Caco-2 (cell line): Measurements from ENCODE around the gene MAN1B1. TPM values are rescaled to one million over a fixed set of nuclear protein-coding genes. Genes with fewer than 3 reads are reported as not detected.

Experiments
- BruUV-seq: library from RNA; stranded (reverse); fragments of 400-500 nt; replicated peaks from 2 replicates; lab custom pipeline; 2021; lab: Mats Ljungman, UMichigan
- CTCF ChIA-PET: fragments of 300-600 bp; sonication (Branson Sonifier 250); formaldehyde crosslinking; loops from one replicate; lab custom pipeline; 2022; ENCODE audit warnings: antibody characterized with exemption; lab: Charles Lee
- POLR2A ChIA-PET: fragments of 300-600 bp; sonication (Branson Sonifier 250); formaldehyde crosslinking; loops from one replicate; lab custom pipeline; 2022; ENCODE audit warnings: antibody characterized with exemption; lab: Charles Lee
- DNase-seq, 2 experiments: peaks; one replicate each; pipeline versions ENCODE4 v3.0.0 to v3.0.0-alpha.2; 2020 to 2022
- H3K27me3 ChIP-seq: replicated peaks from 2 replicates; pipeline ENCODE4 v1.6.0; 2011; ENCODE audit warnings: low read length; ENCODE audit not compliant: control insufficient read depth, insufficient read depth
- H3K36me3 ChIP-seq: 2 replicates; pipeline ENCODE4 v1.5.1; 2011; ENCODE audit warnings: low read length; ENCODE audit not compliant: control insufficient read depth, insufficient read depth
- H3K4me1 ChIP-seq: fragments of 250-450 bp; sonication (Bioruptor Pico); 2 replicates; pipeline ENCODE4 v1.5.1; 2020; ENCODE audit warnings: mild to moderate bottlenecking
- H3K4me3 ChIP-seq: 2 replicates; pipeline ENCODE4 v1.5.1; 2011; ENCODE audit warnings: low read depth, mild to moderate bottlenecking, control low read depth, low read length
- H3K9me3 ChIP-seq: fragments of 250-450 bp; sonication (Bioruptor Pico); 2 replicates; pipeline ENCODE4 v1.5.1; 2020; ENCODE audit warnings: mild to moderate bottlenecking, moderate library complexity
- H3K27ac Mint-ChIP-seq: one replicate; pipeline ENCODE4 v1.8.0; 2022; ENCODE audit warnings: mixed read lengths; ENCODE audit not compliant: unreplicated experiment
- H3K27me3 Mint-ChIP-seq: one replicate; pipeline ENCODE4 v1.8.0; 2022; ENCODE audit warnings: mixed read lengths; ENCODE audit not compliant: insufficient read depth, unreplicated experiment
- H3K36me3 Mint-ChIP-seq: one replicate; pipeline ENCODE4 v1.8.0; 2022; ENCODE audit warnings: mild to moderate bottlenecking, mixed read lengths; ENCODE audit not compliant: insufficient read depth, unreplicated experiment
- H3K4me1 Mint-ChIP-seq: one replicate; pipeline ENCODE4 v1.8.0; 2022; ENCODE audit warnings: low read depth, mixed read lengths; ENCODE audit not compliant: unreplicated experiment
- H3K4me3 Mint-ChIP-seq: one replicate; pipeline ENCODE4 v1.8.0; 2022; ENCODE audit warnings: mild to moderate bottlenecking, moderate library complexity, mixed read lengths; ENCODE audit not compliant: unreplicated experiment
- H3K9me3 Mint-ChIP-seq: one replicate; pipeline ENCODE4 v1.8.0; 2022; ENCODE audit warnings: mixed read lengths; ENCODE audit not compliant: unreplicated experiment
- CTCF ChIP-seq, 2 experiments: fragments of 200-600 bp in 1 of 2; IDR thresholded peaks; 1 replicate in 1 of 2; 2 replicates in 1 of 2; pipeline versions ENCODE4 v1.5.1 to v1.8.0; 2011 to 2022; ENCODE audit warnings: antibody characterized with exemption in 1 of 2, control low read depth in 1 of 2, inconsistent platforms in 1 of 2, low read depth in 1 of 2, low read length in 1 of 2, mild to moderate bottlenecking in 1 of 2, moderate library complexity in 1 of 2; ENCODE audit not compliant: insufficient read depth in 1 of 2, severe bottlenecking in 1 of 2, unreplicated experiment in 1 of 2
- intact Hi-C: fragments of 100-400 bp; cut with micrococcal nuclease; formaldehyde crosslinking; loops from one replicate; pipeline ENCODE4 v1.10.0; 2022; ENCODE audit not compliant: unreplicated experiment
- total RNA-seq: library from RNA; stranded (reverse); gene quantifications from 2 replicates; pipeline ENCODE4 v1.2.3, GENCODE V29; 2022

The MAN1B1 gene
- total RNA-seq, 1 experiment from 2014 or later, result 57.7 TPM

- H3K36me3 ChIP-seq, result no peaks in the 10 kb centered on the region
- no peaks in the 10 kb centered on the region for H3K9me3 Mint-ChIP-seq
- intact Hi-C loops, result loop anchor here (1.0 kb wide), 1 partner anchor 38 kb away; the partner anchor contains the start of genes ANAPC2 and SSNA1
- ChIA-PET POLR2A (interaction anchor here (1.3 kb wide), 1 partner anchor 21 kb away, joined by 4 read pairs; no protein-coding TSS in a partner anchor), CTCF (interaction anchor here (0.7 to 1.7 kb wide), 4 partner anchors 22 to 87 kb away, joined by 3 to 9 read pairs (median 6); partner anchors contain the start of gene ANAPC2)
- H3K4me3 Mint-ChIP-seq, result no peak overlapping the region
- DNase-seq, result no peak
- peaks cover 13% of the 10 kb centered on the region for H3K36me3 Mint-ChIP-seq
- no peaks in the 10 kb centered on the region for H3K4me1 Mint-ChIP-seq
- no peaks in the 10 kb centered on the region for H3K9me3 ChIP-seq
- H3K27me3 Mint-ChIP-seq, result peaks cover 8% of the 10 kb centered on the region
- H3K4me1 ChIP-seq, result no peaks in the 10 kb centered on the region
- H3K27me3 ChIP-seq, result no peaks in the 10 kb centered on the region
- no TSS peak for BruUV-seq
- no peak overlapping the region for H3K4me3 ChIP-seq
- no peak overlapping the region for H3K27ac Mint-ChIP-seq
- TF ChIP-seq CTCF (IDR thresholded peaks at IDR 0.05; ENCODE audit: insufficient read depth in 1 of 2, low read depth in 1 of 2, low read length in 1 of 2, severe bottlenecking in 1 of 2, unreplicated experiment in 1 of 2), result no peak
Measured at GRCh38 chr9:137149942-137150616, 63.3 kb downstream of the MAN1B1 start.

GRCh38 chr9:137150617-137151457 is 64.1 kb downstream of the MAN1B1 start:
- ChIA-PET CTCF (interaction anchor here (0.7 to 1.7 kb wide), 5 partner anchors 23 to 86 kb away, joined by 3 to 9 read pairs (median 5); partner anchors contain the start of gene ANAPC2), POLR2A (interaction anchor here (0.6 to 1.3 kb wide), 6 partner anchors 9 to 90 kb away, joined by 4 to 7 read pairs (median 5); partner anchors contain the start of gene MAN1B1)
- Mint-ChIP-seq H3K9me3 (no peaks in the 10 kb centered on the region), H3K36me3 (peaks cover 13% of the 10 kb centered on the region), H3K4me3 (peak overlapping the region; percentile 7), H3K27me3 (peaks cover 8% of the 10 kb centered on the region), H3K4me1 (no peaks in the 10 kb centered on the region), H3K27ac (no peak overlapping the region)
- H3K4me3 ChIP-seq, result no peak overlapping the region
- TF ChIP-seq CTCF (IDR thresholded peaks at IDR 0.05; ENCODE audit: insufficient read depth in 1 of 2, low read depth in 1 of 2, low read length in 1 of 2, severe bottlenecking in 1 of 2, unreplicated experiment in 1 of 2), result no peak
- H3K4me1 ChIP-seq, result no peaks in the 10 kb centered on the region
- H3K9me3 ChIP-seq, result no peaks in the 10 kb centered on the region
- BruUV-seq, result no TSS peak
- DNase-seq, result peak; percentile 74 to 91
- H3K36me3 ChIP-seq, result no peaks in the 10 kb centered on the region
- intact Hi-C loops, result loop anchor here (1.0 kb wide), 1 partner anchor 37 kb away; the partner anchor contains the start of genes ANAPC2 and SSNA1
- no peaks in the 10 kb centered on the region for H3K27me3 ChIP-seq

DNA sequence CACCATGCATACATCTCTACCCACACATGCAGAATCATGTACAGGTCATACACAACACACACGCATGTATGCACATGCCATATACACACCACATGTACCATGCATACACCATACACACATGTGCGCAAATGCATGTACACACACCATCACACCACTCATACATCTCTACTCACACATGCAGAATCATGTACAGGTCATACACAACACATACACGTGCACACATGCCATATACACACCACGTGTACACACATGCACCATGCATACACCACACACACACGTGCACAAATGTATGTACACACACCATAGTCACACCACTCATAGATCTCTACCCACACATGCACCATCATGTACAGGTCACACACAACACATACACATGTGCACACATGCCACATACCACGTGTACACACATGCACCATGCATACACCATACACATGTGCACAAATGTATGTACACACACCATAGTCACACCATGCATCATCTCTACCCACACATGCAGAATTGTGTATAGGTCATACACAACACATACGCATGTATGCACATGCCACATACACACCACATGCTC is 66.1 kb downstream of the MAN1B1 start:
- no peak for TF ChIP-seq CTCF (IDR thresholded peaks at IDR 0.05; ENCODE audit: insufficient read depth in 1 of 2, low read depth in 1 of 2, low read length in 1 of 2, severe bottlenecking in 1 of 2, unreplicated experiment in 1 of 2)
- BruUV-seq, result no TSS peak
- no peaks in the 10 kb centered on the region for H3K27me3 ChIP-seq
- peaks cover under 1% of the 10 kb centered on the region for H3K27me3 Mint-ChIP-seq
- H3K4me1 Mint-ChIP-seq, result no peaks in the 10 kb centered on the region
- no peaks in the 10 kb centered on the region for H3K9me3 Mint-ChIP-seq
- CTCF ChIA-PET, result no interaction called here
- no peaks in the 10 kb centered on the region for H3K4me1 ChIP-seq
- no peak for DNase-seq
- H3K4me3 Mint-ChIP-seq, result no peak overlapping the region
- no peak overlapping the region for H3K4me3 ChIP-seq
- POLR2A ChIA-PET, result no interaction called here
- H3K36me3 ChIP-seq, result no peaks in the 10 kb centered on the region
- H3K9me3 ChIP-seq, result no peaks in the 10 kb centered on the region
- intact Hi-C loops, result no loop called here
- peaks cover 13% of the 10 kb centered on the region for H3K36me3 Mint-ChIP-seq
- H3K27ac Mint-ChIP-seq, result no peak overlapping the region
